HFFc6 (cell line): ENCODE measurements around the gene TSPAN12. TPM values are rescaled to one million over a fixed set of nuclear protein-coding genes. Genes with fewer than 3 reads are reported as not detected.

Experiments used
- DNase-seq: peaks from one replicate; pipeline ENCODE4 v3.0.0-alpha.2; 2018
- H3K27ac Mint-ChIP-seq: 2 replicates; pipeline ENCODE4 v1.8.0; 2020; ENCODE audit warnings: mild to moderate bottlenecking, mixed read lengths
- H3K27me3 Mint-ChIP-seq: 2 replicates; pipeline ENCODE4 v1.8.0; 2021; ENCODE audit warnings: mild to moderate bottlenecking, moderate library complexity, mixed read lengths; ENCODE audit not compliant: insufficient read depth
- H3K36me3 Mint-ChIP-seq: 2 replicates; pipeline ENCODE4 v1.8.0; 2021; ENCODE audit warnings: low read depth, mixed read lengths
- H3K4me1 Mint-ChIP-seq: 2 replicates; pipeline ENCODE4 v1.8.0; 2020; ENCODE audit warnings: low read depth, mixed read lengths
- H3K4me3 Mint-ChIP-seq: 2 replicates; pipeline ENCODE4 v1.8.0; 2020; ENCODE audit warnings: mild to moderate bottlenecking, moderate library complexity, mixed read lengths
- H3K9me3 Mint-ChIP-seq: 2 replicates; pipeline ENCODE4 v1.8.0; 2020; ENCODE audit warnings: mild to moderate bottlenecking, mixed read lengths
- total RNA-seq, 6 experiments: library from RNA; stranded (reverse); fragmentation: NEBNext Ultra II Directional; extraction: Animal tissue kit (Norgen Biotek cat#: 25700); gene quantifications; 2 replicates in 1 of 6; 3 replicates in 5 of 6; pipeline ENCODE4 v1.2.3, GENCODE V29; 2021
- TF ChIP-seq, protein P1 (sequence below): fragments of 200-600 bp; sonication (generic); IDR thresholded peaks from 2 replicates; pipeline ENCODE4 v1.5.0; 2021; ENCODE audit warnings: antibody characterized with exemption, mild to moderate bottlenecking

Gene TSPAN12
- total RNA-seq, 6 experiments from 2014 or later = 0.21 to 0.51 (median 0.40) TPM

- TF ChIP-seq, protein P1, sequence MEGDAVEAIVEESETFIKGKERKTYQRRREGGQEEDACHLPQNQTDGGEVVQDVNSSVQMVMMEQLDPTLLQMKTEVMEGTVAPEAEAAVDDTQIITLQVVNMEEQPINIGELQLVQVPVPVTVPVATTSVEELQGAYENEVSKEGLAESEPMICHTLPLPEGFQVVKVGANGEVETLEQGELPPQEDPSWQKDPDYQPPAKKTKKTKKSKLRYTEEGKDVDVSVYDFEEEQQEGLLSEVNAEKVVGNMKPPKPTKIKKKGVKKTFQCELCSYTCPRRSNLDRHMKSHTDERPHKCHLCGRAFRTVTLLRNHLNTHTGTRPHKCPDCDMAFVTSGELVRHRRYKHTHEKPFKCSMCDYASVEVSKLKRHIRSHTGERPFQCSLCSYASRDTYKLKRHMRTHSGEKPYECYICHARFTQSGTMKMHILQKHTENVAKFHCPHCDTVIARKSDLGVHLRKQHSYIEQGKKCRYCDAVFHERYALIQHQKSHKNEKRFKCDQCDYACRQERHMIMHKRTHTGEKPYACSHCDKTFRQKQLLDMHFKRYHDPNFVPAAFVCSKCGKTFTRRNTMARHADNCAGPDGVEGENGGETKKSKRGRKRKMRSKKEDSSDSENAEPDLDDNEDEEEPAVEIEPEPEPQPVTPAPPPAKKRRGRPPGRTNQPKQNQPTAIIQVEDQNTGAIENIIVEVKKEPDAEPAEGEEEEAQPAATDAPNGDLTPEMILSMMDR = no peak
- no peak for DNase-seq
- no peak overlapping the region for H3K27ac Mint-ChIP-seq
- H3K27me3 Mint-ChIP-seq = no peaks in the 10 kb centered on the region
- H3K4me1 Mint-ChIP-seq = no peaks in the 10 kb centered on the region
- no peaks in the 10 kb centered on the region for H3K9me3 Mint-ChIP-seq
- H3K36me3 Mint-ChIP-seq = no peaks in the 10 kb centered on the region
- H3K4me3 Mint-ChIP-seq = no peak overlapping the region
These were observed 23.2 kb downstream of the TSPAN12 start for GRCh38 chr7:120834726-120835125.

DNA sequence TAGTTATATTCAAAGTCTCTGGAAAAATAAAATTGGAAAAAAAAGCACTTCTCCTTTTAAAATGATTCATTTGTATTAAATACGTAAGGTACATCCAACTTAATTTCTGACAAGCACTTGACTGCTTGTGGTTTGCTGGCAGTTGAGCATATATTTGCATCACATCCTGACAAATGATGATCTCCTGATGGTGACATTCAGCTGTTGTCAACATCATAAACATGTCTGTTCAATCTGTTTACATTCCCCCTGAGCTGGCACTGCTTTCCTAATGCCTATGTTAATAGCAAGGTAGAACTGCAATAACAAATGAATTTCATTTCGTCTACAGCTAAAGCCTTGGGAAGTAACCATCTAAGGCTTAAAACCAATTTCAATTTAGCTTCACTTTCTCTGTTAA, 24.4 kb downstream of the TSPAN12 start:
- no peak for DNase-seq
- H3K9me3 Mint-ChIP-seq = no peaks in the 10 kb centered on the region
- no peaks in the 10 kb centered on the region for H3K27me3 Mint-ChIP-seq
- TF ChIP-seq, protein P1 = no peak
- no peaks in the 10 kb centered on the region for H3K4me1 Mint-ChIP-seq
- no peaks in the 10 kb centered on the region for H3K36me3 Mint-ChIP-seq
- no peak overlapping the region for H3K27ac Mint-ChIP-seq
- no peak overlapping the region for H3K4me3 Mint-ChIP-seq

DNA sequence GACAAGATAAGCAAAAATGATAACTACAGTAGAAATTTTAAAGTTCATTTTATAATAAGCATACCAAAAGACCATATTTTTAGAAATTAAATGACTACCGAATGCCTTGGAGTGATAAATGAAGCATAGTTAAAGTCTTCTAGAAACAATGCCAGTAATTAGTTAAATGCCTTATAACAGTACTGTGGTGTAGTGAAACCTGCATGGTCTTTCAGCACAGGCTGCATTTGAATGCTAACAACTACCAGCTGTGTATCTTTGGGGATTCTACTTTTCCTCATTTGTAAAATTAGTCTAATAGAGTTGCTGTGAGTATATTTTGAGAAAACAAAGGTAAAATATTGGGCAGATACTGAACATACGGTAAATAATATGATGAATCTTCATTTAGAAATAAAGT, 25.1 kb downstream of the TSPAN12 start:
- H3K4me3 Mint-ChIP-seq = no peak overlapping the region
- H3K27me3 Mint-ChIP-seq = peaks cover 1% of the 10 kb centered on the region; the same call in 1 of the 2 replicates
- TF ChIP-seq, protein P1 = no peak
- no peaks in the 10 kb centered on the region for H3K9me3 Mint-ChIP-seq
- H3K4me1 Mint-ChIP-seq = no peaks in the 10 kb centered on the region
- no peak overlapping the region for H3K27ac Mint-ChIP-seq
- H3K36me3 Mint-ChIP-seq = no peaks in the 10 kb centered on the region
- DNase-seq = no peak

DNA sequence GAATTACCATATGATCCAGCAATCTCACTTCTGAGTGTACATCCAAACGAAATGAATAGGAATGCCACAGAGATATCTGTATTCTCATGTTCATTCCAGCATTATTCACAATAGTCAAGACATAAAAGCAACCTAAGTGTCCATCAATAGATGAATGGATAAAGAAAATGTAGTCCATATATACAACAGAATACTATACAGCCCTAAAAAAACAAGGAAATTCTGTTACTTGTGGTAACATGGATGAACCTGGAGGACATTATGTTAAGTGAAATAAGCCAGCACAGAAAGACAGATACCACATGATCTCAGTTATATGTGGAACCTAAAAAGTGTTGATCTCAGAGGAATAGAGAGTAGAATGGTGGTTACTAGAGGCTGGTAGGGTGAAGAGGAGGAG, 26.7 kb downstream of the TSPAN12 start:
- Mint-ChIP-seq H3K9me3 (no peaks in the 10 kb centered on the region), H3K4me1 (no peaks in the 10 kb centered on the region), H3K36me3 (no peaks in the 10 kb centered on the region), H3K27me3 (peaks cover 1% of the 10 kb centered on the region; the same call in 1 of the 2 replicates), H3K4me3 (no peak overlapping the region), H3K27ac (no peak overlapping the region)
- no peak for DNase-seq
- TF ChIP-seq, protein P1 = no peak

GRCh38 chr7:120829487-120829886, 28.5 kb downstream of the TSPAN12 start:
- H3K9me3 Mint-ChIP-seq = no peaks in the 10 kb centered on the region
- H3K4me1 Mint-ChIP-seq = no peaks in the 10 kb centered on the region
- TF ChIP-seq, protein P1 = no peak
- no peak for DNase-seq
- peaks cover 1% of the 10 kb centered on the region; the same call in 1 of the 2 replicates for H3K27me3 Mint-ChIP-seq
- no peak overlapping the region for H3K4me3 Mint-ChIP-seq
- no peaks in the 10 kb centered on the region for H3K36me3 Mint-ChIP-seq
- H3K27ac Mint-ChIP-seq = no peak overlapping the region

DNA sequence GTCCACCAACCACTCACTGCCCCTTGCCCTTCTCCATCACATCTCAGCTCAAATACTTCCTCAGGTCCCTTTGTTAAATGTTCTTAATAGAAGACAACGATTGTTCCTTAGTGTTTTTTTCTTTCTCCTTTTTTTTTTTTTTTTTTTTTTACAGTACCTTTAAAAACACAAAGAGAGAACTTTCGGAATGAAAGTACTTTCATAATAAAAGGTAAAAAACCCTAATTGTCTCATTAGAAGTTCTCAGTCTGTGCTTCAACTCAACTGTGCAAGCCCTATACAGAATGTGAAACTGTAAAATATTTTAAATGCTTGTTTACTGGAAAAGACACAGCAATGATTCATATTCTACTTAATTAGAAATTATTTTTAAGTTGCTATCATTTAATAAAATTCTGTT, 29.4 kb downstream of the TSPAN12 start:
- DNase-seq = no peak
- Mint-ChIP-seq H3K27ac (no peak overlapping the region), H3K27me3 (peaks cover 1% of the 10 kb centered on the region; the same call in 1 of the 2 replicates), H3K9me3 (no peaks in the 10 kb centered on the region), H3K4me3 (no peak overlapping the region), H3K4me1 (no peaks in the 10 kb centered on the region), H3K36me3 (no peaks in the 10 kb centered on the region)
- TF ChIP-seq, protein P1 = no peak
